HTERT RPE-1 (cell line): Measurements from ENCODE around the gene CFAP69.

Experiments
- in situ Hi-C: fragments of 300-500 bp; cut with MboI; formaldehyde crosslinking; loops from 4 replicates; pipeline ENCODE4 v1.14.3; 2020; ENCODE audit warnings: low sequenced_read_pairs

Gene CFAP69

GRCh38 chr7:90244909-90245851 lies at the start of gene CFAP69:
Gene CFAP69, plus strand, starts transcription at chr7:90245174. Its CDS starts 251 bp downstream, at chr7:90245425.
- in situ Hi-C loops, result no loop called here

GRCh38 chr7:90201500-90202195 lies 43.3 kb upstream of the CFAP69 start:
- in situ Hi-C loops, result no loop called here

- in situ Hi-C loops, result no loop called here
These were observed 37.0 kb upstream of the CFAP69 start for GRCh38 chr7:90207956-90208355.

- in situ Hi-C loops, result no loop called here
These were observed 35.2 kb upstream of the CFAP69 start for GRCh38 chr7:90209776-90210175.

- in situ Hi-C loops, result no loop called here
These were observed 34.5 kb upstream of the CFAP69 start for GRCh38 chr7:90210475-90210874.

- in situ Hi-C loops, result no loop called here
These were observed 34.0 kb upstream of the CFAP69 start for GRCh38 chr7:90210981-90211380.

GRCh38 chr7:90211391-90212148 lies 33.4 kb upstream of the CFAP69 start, which contains the start of gene STEAP2:
Gene STEAP2, plus strand, starts transcription at chr7:90211740. Its CDS starts 13,343 bp downstream, at chr7:90225083.
- in situ Hi-C loops, result no loop called here

- in situ Hi-C loops, result no loop called here
These were observed 32.9 kb upstream of the CFAP69 start for GRCh38 chr7:90212149-90212495.

GRCh38 chr7:90213521-90213920 lies 31.5 kb upstream of the CFAP69 start:
- in situ Hi-C loops, result no loop called here

GRCh38 chr7:90216080-90216674 lies 28.8 kb upstream of the CFAP69 start:
- in situ Hi-C loops, result no loop called here

GRCh38 chr7:90216771-90217170 lies 28.2 kb upstream of the CFAP69 start:
- in situ Hi-C loops, result no loop called here

GRCh38 chr7:90222390-90222789 lies 22.6 kb upstream of the CFAP69 start:
- in situ Hi-C loops, result no loop called here

GRCh38 chr7:90222811-90223725 lies 21.9 kb upstream of the CFAP69 start:
- in situ Hi-C loops, result no loop called here

GRCh38 chr7:90224195-90224594 lies 20.8 kb upstream of the CFAP69 start:
- in situ Hi-C loops, result no loop called here

GRCh38 chr7:90225181-90225580 lies 19.8 kb upstream of the CFAP69 start:
- in situ Hi-C loops, result no loop called here

- in situ Hi-C loops, result no loop called here
These were observed 19.4 kb upstream of the CFAP69 start for GRCh38 chr7:90225601-90226000.

GRCh38 chr7:90227259-90227658 lies 17.7 kb upstream of the CFAP69 start:
- in situ Hi-C loops, result no loop called here

GRCh38 chr7:90229682-90230081 lies 15.3 kb upstream of the CFAP69 start:
- in situ Hi-C loops, result no loop called here

GRCh38 chr7:90230834-90231233 lies 14.1 kb upstream of the CFAP69 start:
- in situ Hi-C loops, result no loop called here

GRCh38 chr7:90231304-90231703 lies 13.7 kb upstream of the CFAP69 start:
- in situ Hi-C loops, result no loop called here
